HepG2 (cell line): ENCODE data around the gene NID1. TPM values are rescaled to one million over a fixed set of nuclear protein-coding genes. Genes with fewer than 3 reads are reported as not detected.

Experiments used
- ATAC-seq: fragments of 200-7000 bp; cut with Tn5 transposase; 3 replicates; pipeline ENCODE4 v1.9.1; 2020; ENCODE audit warnings: mild to moderate bottlenecking, moderate library complexity
- BruUV-seq: library from RNA; stranded (reverse); fragments of 400-500 nt; replicated peaks from 2 replicates; lab custom pipeline; 2021; lab: Mats Ljungman, UMichigan
- CTCF ChIA-PET: fragments of 300-600 bp; formaldehyde crosslinking; extraction: SDS; loops from one replicate; lab custom pipeline; 2021; ENCODE audit warnings: low total read pairs, inconsistent platforms, low intra/inter-chr PET ratio; lab: Yijun Ruan, JAX
- POLR2A ChIA-PET: fragments of 350-600 bp; sonication (Branson Sonifier 250); formaldehyde crosslinking; loops from one replicate; lab custom pipeline; 2020; ENCODE audit warnings: antibody characterized with exemption, inconsistent platforms; lab: Yijun Ruan, JAX
- DNase-seq: peaks from one replicate; pipeline ENCODE4 v3.0.0-alpha.2; 2015; ENCODE audit warnings: low spot score
- FAIRE-seq: peaks from 3 replicates; lab custom pipeline; 2011; peaks lifted over from hg19 to GRCh38; lab: Jason Lieb, UNC
- H2AFZ ChIP-seq: one replicate; pipeline ENCODE4 v1.6.1; 2011; ENCODE audit warnings: low read length, inconsistent platforms
- H3K27ac ChIP-seq: fragments of 300-600 bp; 3 replicates; pipeline ENCODE4 v1.8.0; 2011; ENCODE audit warnings: mixed run types, mild to moderate bottlenecking, mixed read lengths, low read length, inconsistent platforms; ENCODE audit not compliant: insufficient read depth; ENCODE audit errors: extremely low read length
- H3K27me3 ChIP-seq, 2 experiments: fragments of 200-600 bp in 1 of 2; 2 replicates in 1 of 2; 3 replicates in 1 of 2; pipeline versions ENCODE4 v1.6.0 to v1.8.0; 2011; ENCODE audit warnings: low read length in 2 of 2, mild to moderate bottlenecking in 2 of 2, moderate library complexity in 2 of 2, inconsistent platforms in 1 of 2; ENCODE audit not compliant: insufficient read depth in 2 of 2, control insufficient read depth in 1 of 2
- H3K36me3 ChIP-seq, 2 experiments: fragments of 200-600 bp in 1 of 2; replicated peaks in 1 of 2; 2 replicates in 1 of 2; 3 replicates in 1 of 2; pipeline versions ENCODE4 v1.5.1 to v1.8.0; 2011; ENCODE audit warnings: low read length in 2 of 2, inconsistent platforms in 1 of 2; ENCODE audit not compliant: insufficient read depth in 2 of 2, control insufficient read depth in 1 of 2
- H3K4me1 ChIP-seq: 2 replicates; pipeline ENCODE4 v1.5.1; 2012; ENCODE audit warnings: low read length, inconsistent platforms; ENCODE audit not compliant: insufficient read depth
- H3K4me2 ChIP-seq: 2 replicates; pipeline ENCODE4 v1.6.0; 2011; ENCODE audit warnings: low read depth, low read length, inconsistent platforms
- H3K4me3 ChIP-seq, 3 experiments: fragments of 200-600 bp in 1 of 3; sonication (generic), shearing (Covaris generic) in 1 of 3; replicated peaks in 1 of 3; 2 replicates each; pipeline ENCODE4 v1.5.1; 2011 to 2016; ENCODE audit warnings: low read length in 3 of 3, inconsistent platforms in 2 of 3, low read depth in 2 of 3, mild to moderate bottlenecking in 2 of 3, control low read depth in 1 of 3, mixed read lengths in 1 of 3; ENCODE audit not compliant: insufficient read depth in 1 of 3
- H3K79me2 ChIP-seq: one replicate; pipeline ENCODE4 v1.6.1; 2011; ENCODE audit warnings: low read length, inconsistent platforms; ENCODE audit not compliant: insufficient read depth
- H3K9ac ChIP-seq: 2 replicates; pipeline ENCODE4 v1.6.0; 2011; ENCODE audit warnings: mild to moderate bottlenecking, low read depth, low read length, inconsistent platforms; ENCODE audit not compliant: insufficient read depth
- H3K9me3 ChIP-seq: 2 replicates; pipeline ENCODE4 v1.5.1; 2012; ENCODE audit warnings: mild to moderate bottlenecking, low read length
- H4K20me1 ChIP-seq: 2 replicates; pipeline ENCODE4 v1.6.0; 2011; ENCODE audit warnings: inconsistent platforms, mild to moderate bottlenecking, low read length, moderate library complexity; ENCODE audit not compliant: insufficient read depth
- EHMT2 ChIP-seq: fragments of 200-600 bp; sonication (generic); IDR thresholded peaks from 2 replicates; pipeline ENCODE4 v1.7.0; 2017; ENCODE audit warnings: antibody characterized with exemption, low read depth, low read length, borderline replicate concordance
- MATR3 ChIP-seq: sonication (generic); formaldehyde crosslinking; IDR thresholded peaks from 2 replicates; pipeline ENCODE4 v1.4.0; 2020; ENCODE audit warnings: missing genetic modification reagents
- MED8 ChIP-seq: sonication (generic); formaldehyde crosslinking; IDR thresholded peaks from 2 replicates; pipeline ENCODE4 v1.8.1; 2023; ENCODE audit warnings: mild to moderate bottlenecking, missing genetic modification reagents; ENCODE audit not compliant: insufficient replicate concordance
- SIN3B ChIP-seq: fragments of 150-350 bp; IDR thresholded peaks from 2 replicates; pipeline ENCODE4 v1.6.1; 2014; ENCODE audit warnings: low read length
- TAF1 ChIP-seq: sonication (generic); formaldehyde crosslinking; IDR thresholded peaks from 2 replicates; pipeline ENCODE4 v1.4.0; 2020; ENCODE audit warnings: missing genetic modification reagents
- ZFX ChIP-seq: sonication (generic); formaldehyde crosslinking; IDR thresholded peaks from 2 replicates; pipeline ENCODE4 v1.4.0; 2020; ENCODE audit warnings: mild to moderate bottlenecking, low read depth, missing genetic modification reagents, moderate library complexity
- ZNF326 ChIP-seq: sonication (generic); formaldehyde crosslinking; IDR thresholded peaks from 2 replicates; pipeline ENCODE4 v1.4.0; 2020; ENCODE audit warnings: missing genetic modification reagents, borderline replicate concordance
- ZNF383 ChIP-seq: sonication (generic); formaldehyde crosslinking; IDR thresholded peaks from 2 replicates; pipeline ENCODE4 v1.4.0; 2020; ENCODE audit warnings: missing genetic modification reagents, mild to moderate bottlenecking, borderline replicate concordance
- ZNF598 ChIP-seq: sonication (generic); formaldehyde crosslinking; IDR thresholded peaks from 2 replicates; pipeline ENCODE4 v1.5.1; 2020; ENCODE audit warnings: mild to moderate bottlenecking, missing genetic modification reagents, borderline replicate concordance
- ZNF878 ChIP-seq: sonication (generic); formaldehyde crosslinking; IDR thresholded peaks from 2 replicates; pipeline ENCODE4 v1.8.1; 2023; ENCODE audit warnings: mild to moderate bottlenecking, missing genetic modification reagents, moderate library complexity
- ZSCAN30 ChIP-seq: sonication (generic); formaldehyde crosslinking; IDR thresholded peaks from 2 replicates; pipeline ENCODE4 v1.5.0; 2020; ENCODE audit warnings: mild to moderate bottlenecking, missing genetic modification reagents
- WGBS: methylation state at CpG from one replicate; pipeline ENCODE4 v1.1.6; 2017; ENCODE audit warnings: low lambda C conversion rate; 5-methylcytosine and 5-hydroxymethylcytosine counted together
- in situ Hi-C: cut with HindIII; loops from 2 replicates; pipeline ENCODE4 v1.10.0; 2017; ENCODE audit warnings: low pct_unique_long_range_greater_than_20kb; ENCODE audit not compliant: extremely low pct_ligation_motif_present
- intact Hi-C: fragments of 100-400 bp; cut with micrococcal nuclease; formaldehyde crosslinking; loops from one replicate; pipeline ENCODE4 v1.10.0; 2022; ENCODE audit not compliant: unreplicated experiment
- polyA plus RNA-seq, 8 experiments: library from polyadenylated mRNA; depleted of rRNA in 3 of 8; stranded (reverse) in 7 of 8; unstranded in 1 of 8; fragments of >200 nt; fragmentation: Illumina TruSeq in 4 of 8; extraction: Trizol in 4 of 8; gene quantifications; 2 replicates each; pipeline versions ENCODE4 v1.2.1 to v1.2.3, GENCODE V29; 2011 to 2016; ENCODE audit warnings: low read depth in 4 of 8, missing spikeins in 1 of 8, mixed read lengths in 1 of 8; ENCODE audit not compliant: insufficient read depth in 1 of 8
- total RNA-seq, 5 experiments: library from RNA; depleted of rRNA; stranded (reverse); fragments of >200 nt; fragmentation: Illumina TruSeq; extraction: Trizol; gene quantifications; 2 replicates each; pipeline ENCODE4 v1.2.3, GENCODE V29; 2016; ENCODE audit warnings: low read depth in 1 of 5
- TF ChIP-seq, protein P1 (sequence below): sonication (generic); formaldehyde crosslinking; IDR thresholded peaks from 2 replicates; pipeline ENCODE4 v1.5.0; 2020; ENCODE audit warnings: missing genetic modification reagents
- TF ChIP-seq, protein P2 (sequence below): sonication (generic); formaldehyde crosslinking; IDR thresholded peaks from 2 replicates; pipeline ENCODE4 v1.5.0; 2020; ENCODE audit warnings: mild to moderate bottlenecking, low read depth, missing genetic modification reagents, borderline replicate concordance
- TF ChIP-seq, protein P3 (sequence below): sonication (generic); formaldehyde crosslinking; IDR thresholded peaks from 2 replicates; pipeline ENCODE4 v1.9.0; 2021; ENCODE audit warnings: missing genetic modification reagents, borderline replicate concordance

The NID1 gene
- total and polyA plus RNA-seq, 2 of the 13 experiments (the other 11 are each of a cell fraction or from before 2014, with no cell fraction given), result 50.2 to 56.1 TPM

DNA sequence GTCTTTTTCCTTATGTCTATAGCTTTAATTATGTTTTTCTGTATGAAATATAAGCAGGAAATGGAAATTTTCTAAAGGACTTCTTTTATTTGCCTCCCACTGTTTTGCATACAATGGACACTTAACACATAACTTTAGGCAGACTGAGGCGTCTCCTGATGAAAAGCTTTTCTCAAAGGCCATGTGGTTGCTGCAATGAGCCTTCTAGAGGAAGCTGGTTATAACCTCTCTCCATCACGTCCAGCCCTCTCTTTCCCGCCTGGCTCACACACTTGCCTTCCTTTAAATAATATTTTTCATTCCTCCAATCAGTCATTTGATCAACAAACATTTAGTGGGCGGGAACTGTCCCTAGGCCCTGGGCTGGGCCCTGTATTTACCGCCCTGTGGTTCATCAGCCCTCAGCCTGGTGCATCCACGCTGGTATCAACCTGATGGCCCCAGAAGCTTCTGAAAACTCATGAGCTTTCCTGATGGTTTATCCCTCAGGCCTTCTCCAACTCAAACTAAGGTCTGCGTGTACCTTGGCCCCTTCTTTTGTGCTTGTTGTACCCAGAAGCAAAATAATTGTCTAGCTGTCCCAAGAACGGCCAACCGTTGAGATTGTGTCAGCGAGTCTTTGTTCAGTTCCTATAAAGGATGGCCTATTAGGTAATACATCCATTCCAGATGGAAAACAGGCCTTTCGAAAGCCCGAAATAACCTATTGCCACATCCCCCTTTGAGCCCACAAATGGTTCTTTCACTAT lies 122.8 kb downstream of the NID1 start (continued):
- TF ChIP-seq, protein P1, sequence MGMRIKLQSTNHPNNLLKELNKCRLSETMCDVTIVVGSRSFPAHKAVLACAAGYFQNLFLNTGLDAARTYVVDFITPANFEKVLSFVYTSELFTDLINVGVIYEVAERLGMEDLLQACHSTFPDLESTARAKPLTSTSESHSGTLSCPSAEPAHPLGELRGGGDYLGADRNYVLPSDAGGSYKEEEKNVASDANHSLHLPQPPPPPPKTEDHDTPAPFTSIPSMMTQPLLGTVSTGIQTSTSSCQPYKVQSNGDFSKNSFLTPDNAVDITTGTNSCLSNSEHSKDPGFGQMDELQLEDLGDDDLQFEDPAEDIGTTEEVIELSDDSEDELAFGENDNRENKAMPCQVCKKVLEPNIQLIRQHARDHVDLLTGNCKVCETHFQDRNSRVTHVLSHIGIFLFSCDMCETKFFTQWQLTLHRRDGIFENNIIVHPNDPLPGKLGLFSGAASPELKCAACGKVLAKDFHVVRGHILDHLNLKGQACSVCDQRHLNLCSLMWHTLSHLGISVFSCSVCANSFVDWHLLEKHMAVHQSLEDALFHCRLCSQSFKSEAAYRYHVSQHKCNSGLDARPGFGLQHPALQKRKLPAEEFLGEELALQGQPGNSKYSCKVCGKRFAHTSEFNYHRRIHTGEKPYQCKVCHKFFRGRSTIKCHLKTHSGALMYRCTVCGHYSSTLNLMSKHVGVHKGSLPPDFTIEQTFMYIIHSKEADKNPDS, result no peak
- TF ChIP-seq, protein P2, sequence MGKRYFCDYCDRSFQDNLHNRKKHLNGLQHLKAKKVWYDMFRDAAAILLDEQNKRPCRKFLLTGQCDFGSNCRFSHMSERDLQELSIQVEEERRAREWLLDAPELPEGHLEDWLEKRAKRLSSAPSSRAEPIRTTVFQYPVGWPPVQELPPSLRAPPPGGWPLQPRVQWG (CRISPR knock-in tag), result no peak
- TF ChIP-seq EHMT2, result no peak
- no peak for TF ChIP-seq MATR3
- TF ChIP-seq, protein P3, sequence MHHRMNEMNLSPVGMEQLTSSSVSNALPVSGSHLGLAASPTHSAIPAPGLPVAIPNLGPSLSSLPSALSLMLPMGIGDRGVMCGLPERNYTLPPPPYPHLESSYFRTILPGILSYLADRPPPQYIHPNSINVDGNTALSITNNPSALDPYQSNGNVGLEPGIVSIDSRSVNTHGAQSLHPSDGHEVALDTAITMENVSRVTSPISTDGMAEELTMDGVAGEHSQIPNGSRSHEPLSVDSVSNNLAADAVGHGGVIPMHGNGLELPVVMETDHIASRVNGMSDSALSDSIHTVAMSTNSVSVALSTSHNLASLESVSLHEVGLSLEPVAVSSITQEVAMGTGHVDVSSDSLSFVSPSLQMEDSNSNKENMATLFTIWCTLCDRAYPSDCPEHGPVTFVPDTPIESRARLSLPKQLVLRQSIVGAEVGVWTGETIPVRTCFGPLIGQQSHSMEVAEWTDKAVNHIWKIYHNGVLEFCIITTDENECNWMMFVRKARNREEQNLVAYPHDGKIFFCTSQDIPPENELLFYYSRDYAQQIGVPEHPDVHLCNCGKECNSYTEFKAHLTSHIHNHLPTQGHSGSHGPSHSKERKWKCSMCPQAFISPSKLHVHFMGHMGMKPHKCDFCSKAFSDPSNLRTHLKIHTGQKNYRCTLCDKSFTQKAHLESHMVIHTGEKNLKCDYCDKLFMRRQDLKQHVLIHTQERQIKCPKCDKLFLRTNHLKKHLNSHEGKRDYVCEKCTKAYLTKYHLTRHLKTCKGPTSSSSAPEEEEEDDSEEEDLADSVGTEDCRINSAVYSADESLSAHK (CRISPR knock-in tag), result no peak
- TF ChIP-seq ZSCAN30 (CRISPR knock-in tag), result no peak

DNA sequence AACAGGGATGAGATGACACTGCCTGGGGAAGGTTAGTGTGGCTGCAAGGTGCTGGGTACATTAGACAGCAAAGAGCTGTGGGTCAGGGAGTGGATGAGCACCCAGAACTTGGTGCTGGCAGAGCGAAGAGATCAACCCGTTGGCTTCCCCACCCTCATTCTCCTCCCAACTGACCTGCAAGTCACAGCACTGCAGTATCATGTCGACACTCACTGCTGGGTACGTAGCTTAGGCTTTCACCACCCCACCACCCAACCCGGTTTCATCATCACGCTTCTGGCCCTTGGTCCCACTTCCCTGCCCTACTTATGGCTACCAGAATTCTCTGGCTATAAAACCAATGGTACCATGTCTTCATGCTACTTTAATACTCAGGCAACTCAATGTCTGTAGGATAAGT lies 124.6 kb downstream of the NID1 start:
- TF ChIP-seq SIN3B (no peak), ZNF878 (CRISPR knock-in tag) (no peak), ZNF383 (no peak), TAF1 (CRISPR knock-in tag) (no peak), ZNF326 (CRISPR knock-in tag) (no peak), ZFX (no peak), ZNF598 (CRISPR knock-in tag) (no peak), MED8 (CRISPR knock-in tag) (no peak)
- DNase-seq (no peak), ATAC-seq (no peak), FAIRE-seq (no peak)
- in situ Hi-C loops (no loop called here), intact Hi-C loops (no loop called here)
- no peak overlapping the region for H3K27ac ChIP-seq
- H3K9me3 ChIP-seq, result no peaks in the 10 kb centered on the region
- BruUV-seq, result no TSS peak
- ChIA-PET CTCF (no interaction called here), POLR2A (no interaction called here)
- H3K4me3 ChIP-seq, result no peak overlapping the region
- WGBS, result 71% methylated on average over 6 of the region's 6 CpGs
- no peak overlapping the region for H3K4me2 ChIP-seq
- peaks cover 38% of the 10 kb centered on the region for H3K4me1 ChIP-seq
- H4K20me1 ChIP-seq, result no peaks in the 10 kb centered on the region
- no peaks in the 10 kb centered on the region for H3K79me2 ChIP-seq
- H3K27me3 ChIP-seq, result no peaks in the 10 kb centered on the region
- no peaks in the 10 kb centered on the region for H3K36me3 ChIP-seq
- no peak overlapping the region for H3K9ac ChIP-seq
- no peak overlapping the region for H2AFZ ChIP-seq
